HEK293T (cell line): Measurements from ENCODE around the gene SSNA1.

Experiments
- ARNT ChIP-seq: fragments of 450-650 bp; IDR thresholded peaks from 2 replicates; pipeline ENCODE4 v1.6.1; 2017; ENCODE audit warnings: mild to moderate bottlenecking
- BHLHE40 ChIP-seq: fragments of 450-650 bp; IDR thresholded peaks from 2 replicates; pipeline ENCODE4 v1.6.1; 2016; ENCODE audit warnings: mild to moderate bottlenecking, moderate library complexity, borderline replicate concordance
- ELF4 ChIP-seq: fragments of 450-650 bp; IDR thresholded peaks from 2 replicates; pipeline ENCODE4 v1.6.1; 2017; ENCODE audit warnings: antibody characterized with exemption
- FOXK2 ChIP-seq: fragments of 450-650 bp; IDR thresholded peaks from 2 replicates; pipeline ENCODE4 v1.6.1; 2016; ENCODE audit warnings: mild to moderate bottlenecking
- FOXM1 ChIP-seq: fragments of 450-650 bp; IDR thresholded peaks from 2 replicates; pipeline ENCODE4 v1.6.1; 2017; ENCODE audit warnings: mild to moderate bottlenecking, borderline replicate concordance
- HDGF ChIP-seq: fragments of 450-650 bp; IDR thresholded peaks from 2 replicates; pipeline ENCODE4 v1.6.1; 2017; ENCODE audit warnings: antibody characterized with exemption, borderline replicate concordance
- L3MBTL2 ChIP-seq: fragments of 450-650 bp; conservative IDR thresholded peaks from 2 replicates; pipeline ENCODE4 v1.6.1; 2016; ENCODE audit warnings: mild to moderate bottlenecking
- LEF1 ChIP-seq: fragments of 450-650 bp; IDR thresholded peaks from 2 replicates; pipeline ENCODE4 v1.6.1; 2017; ENCODE audit warnings: mild to moderate bottlenecking, borderline replicate concordance
- NFRKB ChIP-seq: fragments of 450-650 bp; IDR thresholded peaks from 2 replicates; pipeline ENCODE4 v1.6.1; 2016; ENCODE audit warnings: mild to moderate bottlenecking, moderate library complexity
- SP1 ChIP-seq: fragments of 450-650 bp; IDR thresholded peaks from 2 replicates; pipeline ENCODE4 v1.6.1; 2017
- SUZ12 ChIP-seq: fragments of 450-650 bp; IDR thresholded peaks from 2 replicates; pipeline ENCODE4 v1.6.1; 2016; ENCODE audit warnings: mild to moderate bottlenecking
- TARDBP ChIP-seq: fragments of 450-650 bp; IDR thresholded peaks from 2 replicates; pipeline ENCODE4 v1.6.1; 2016
- ZNF384 ChIP-seq: fragments of 450-650 bp; IDR thresholded peaks from 2 replicates; pipeline ENCODE4 v1.6.1; 2016
- TF ChIP-seq, protein P1 (sequence below): fragments of 450-650 bp; IDR thresholded peaks from 2 replicates; pipeline ENCODE4 v1.6.1; 2016

DNA sequence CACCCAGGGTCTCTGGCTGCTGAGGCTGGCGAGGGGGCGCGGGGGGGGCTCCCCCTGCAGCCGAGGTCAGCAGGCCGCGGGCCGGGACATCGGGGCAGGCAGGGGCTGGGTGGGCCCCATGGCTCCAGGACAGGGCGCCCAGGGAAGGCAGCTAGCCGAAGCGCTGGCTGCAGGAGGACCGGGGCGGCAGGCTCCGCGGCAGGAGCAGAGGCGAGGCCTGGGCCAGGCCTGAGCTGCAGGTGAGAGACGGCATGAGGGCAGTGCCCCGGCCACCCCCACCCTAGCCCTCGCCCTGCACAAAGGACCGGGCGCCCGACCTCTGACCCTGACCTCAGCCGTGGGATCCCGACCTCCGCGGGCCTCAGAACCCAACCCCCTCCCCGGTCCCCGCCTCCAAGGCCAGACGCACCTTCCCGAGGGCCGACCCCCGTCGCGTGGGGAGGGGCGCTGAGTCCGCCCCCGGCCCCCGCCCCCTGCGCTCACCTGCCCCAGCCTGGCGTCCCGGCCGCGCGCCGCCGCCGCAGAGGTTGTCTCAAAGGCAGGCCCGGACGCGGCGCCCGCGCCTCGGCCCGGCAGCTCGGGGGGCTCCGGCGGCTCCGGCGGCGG, 33.1 kb downstream of the SSNA1 start:
- no peak for TF ChIP-seq FOXK2
- no peak for TF ChIP-seq HDGF
- TF ChIP-seq SUZ12 = no peak
- TF ChIP-seq ELF4 = no peak
- TF ChIP-seq TARDBP = no peak
- TF ChIP-seq SP1 = no peak
- TF ChIP-seq, protein P1, sequence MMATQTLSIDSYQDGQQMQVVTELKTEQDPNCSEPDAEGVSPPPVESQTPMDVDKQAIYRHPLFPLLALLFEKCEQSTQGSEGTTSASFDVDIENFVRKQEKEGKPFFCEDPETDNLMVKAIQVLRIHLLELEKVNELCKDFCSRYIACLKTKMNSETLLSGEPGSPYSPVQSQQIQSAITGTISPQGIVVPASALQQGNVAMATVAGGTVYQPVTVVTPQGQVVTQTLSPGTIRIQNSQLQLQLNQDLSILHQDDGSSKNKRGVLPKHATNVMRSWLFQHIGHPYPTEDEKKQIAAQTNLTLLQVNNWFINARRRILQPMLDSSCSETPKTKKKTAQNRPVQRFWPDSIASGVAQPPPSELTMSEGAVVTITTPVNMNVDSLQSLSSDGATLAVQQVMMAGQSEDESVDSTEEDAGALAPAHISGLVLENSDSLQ = no peak
- no peak for TF ChIP-seq L3MBTL2
- no peak for TF ChIP-seq ZNF384
- TF ChIP-seq BHLHE40 = no peak
- no peak for TF ChIP-seq LEF1
- no peak for TF ChIP-seq FOXM1
- no peak for TF ChIP-seq ARNT
- no peak for TF ChIP-seq NFRKB
